A549 (cell line): ENCODE results near the gene SEMA6D.

Experiments used
- CEBPB ChIP-seq, 2 experiments: fragments of >200 bp in 1 of 2; sonication (Bioruptor Twin) in 1 of 2; formaldehyde crosslinking in 1 of 2; IDR thresholded peaks; 2 replicates each; pipeline ENCODE4 v1.6.1; 2012 to 2016
- CHD4 ChIP-seq: fragments of 200-600 bp; sonication (generic); IDR thresholded peaks from 2 replicates; pipeline ENCODE4 v1.6.1; 2016; ENCODE audit warnings: antibody characterized with exemption, mild to moderate bottlenecking, borderline replicate concordance
- EP300 ChIP-seq, 2 experiments: fragments of >200 bp; sonication (Bioruptor Twin); formaldehyde crosslinking; IDR thresholded peaks; 2 replicates in 1 of 2; 3 replicates in 1 of 2; pipeline ENCODE4 v1.6.1; 2016 to 2017
- HDAC2 ChIP-seq: fragments of 200-600 bp; sonication (generic); IDR thresholded peaks from 2 replicates; pipeline ENCODE4 v1.6.1; 2016
- JUN ChIP-seq, 2 experiments: fragments of >200 bp; sonication (Bioruptor Twin); formaldehyde crosslinking; IDR thresholded peaks; 2 replicates in 1 of 2; 3 replicates in 1 of 2; pipeline ENCODE4 v1.6.1; 2016 to 2017
- KDM5A ChIP-seq: fragments of 200-600 bp; sonication (generic); IDR thresholded peaks from 2 replicates; pipeline ENCODE4 v1.6.1; 2016; ENCODE audit warnings: antibody characterized with exemption, mild to moderate bottlenecking
- MAFK ChIP-seq: fragments of 450-650 bp; IDR thresholded peaks from 2 replicates; pipeline ENCODE4 v1.6.1; 2014; ENCODE audit not compliant: partially characterized antibody
- POLR2A ChIP-seq: IDR thresholded peaks from 2 replicates; pipeline ENCODE4 v1.6.1; 2012; ENCODE audit warnings: mild to moderate bottlenecking, low read length
- TP53 ChIP-seq: fragments of 250-450 bp; sonication (Bioruptor Pico); IDR thresholded peaks from 2 replicates; pipeline ENCODE4 v1.5.0; 2021; ENCODE audit warnings: mild to moderate bottlenecking, moderate library complexity
- ZFP36 ChIP-seq: fragments of 450-650 bp; IDR thresholded peaks from 2 replicates; pipeline ENCODE4 v1.6.1; 2014; ENCODE audit warnings: borderline replicate concordance; ENCODE audit not compliant: partially characterized antibody
- TF ChIP-seq, protein P1 (sequence below): fragments of >200 bp; sonication (Bioruptor Twin); formaldehyde crosslinking; IDR thresholded peaks from 3 replicates; pipeline ENCODE4 v1.5.1; 2016
- TF ChIP-seq, protein P2 (sequence below): IDR thresholded peaks from 2 replicates; pipeline ENCODE4 v1.6.1; 2012
- TF ChIP-seq, protein P3 (sequence below): fragments of 450-650 bp; IDR thresholded peaks from 2 replicates; pipeline ENCODE4 v1.6.1; 2014; ENCODE audit warnings: antibody characterized with exemption

DNA sequence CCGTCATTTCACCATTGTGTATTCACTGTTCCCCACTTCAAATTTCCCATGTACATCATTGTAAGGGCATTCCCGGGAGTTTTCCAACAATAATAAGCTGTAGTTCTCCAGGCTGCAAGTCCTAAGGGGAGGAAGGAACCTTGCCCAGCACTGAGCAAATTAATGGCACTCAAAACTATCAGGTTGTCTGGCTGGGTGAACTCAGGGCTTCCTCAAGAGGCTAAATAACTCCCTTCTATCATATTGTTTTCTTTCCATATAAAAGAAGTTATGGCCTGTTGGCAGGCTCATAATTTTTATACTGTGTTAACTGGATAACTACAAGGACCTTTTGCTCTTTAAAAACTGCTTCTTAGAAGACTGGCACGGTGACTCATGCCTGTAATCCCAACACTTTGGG lies 71.4 kb downstream of the SEMA6D start:
- TF ChIP-seq EP300 (IDR thresholded peaks at IDR 0.05) (no peak), POLR2A (no peak), ZFP36 (no peak), KDM5A (no peak), CEBPB (IDR thresholded peaks at IDR 0.05) (no peak), TP53 (no peak), HDAC2 (no peak), JUN (IDR thresholded peaks at IDR 0.05) (no peak), CHD4 (no peak), MAFK (no peak)
- TF ChIP-seq, protein P1, sequence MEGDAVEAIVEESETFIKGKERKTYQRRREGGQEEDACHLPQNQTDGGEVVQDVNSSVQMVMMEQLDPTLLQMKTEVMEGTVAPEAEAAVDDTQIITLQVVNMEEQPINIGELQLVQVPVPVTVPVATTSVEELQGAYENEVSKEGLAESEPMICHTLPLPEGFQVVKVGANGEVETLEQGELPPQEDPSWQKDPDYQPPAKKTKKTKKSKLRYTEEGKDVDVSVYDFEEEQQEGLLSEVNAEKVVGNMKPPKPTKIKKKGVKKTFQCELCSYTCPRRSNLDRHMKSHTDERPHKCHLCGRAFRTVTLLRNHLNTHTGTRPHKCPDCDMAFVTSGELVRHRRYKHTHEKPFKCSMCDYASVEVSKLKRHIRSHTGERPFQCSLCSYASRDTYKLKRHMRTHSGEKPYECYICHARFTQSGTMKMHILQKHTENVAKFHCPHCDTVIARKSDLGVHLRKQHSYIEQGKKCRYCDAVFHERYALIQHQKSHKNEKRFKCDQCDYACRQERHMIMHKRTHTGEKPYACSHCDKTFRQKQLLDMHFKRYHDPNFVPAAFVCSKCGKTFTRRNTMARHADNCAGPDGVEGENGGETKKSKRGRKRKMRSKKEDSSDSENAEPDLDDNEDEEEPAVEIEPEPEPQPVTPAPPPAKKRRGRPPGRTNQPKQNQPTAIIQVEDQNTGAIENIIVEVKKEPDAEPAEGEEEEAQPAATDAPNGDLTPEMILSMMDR: no peak
- TF ChIP-seq, protein P2, sequence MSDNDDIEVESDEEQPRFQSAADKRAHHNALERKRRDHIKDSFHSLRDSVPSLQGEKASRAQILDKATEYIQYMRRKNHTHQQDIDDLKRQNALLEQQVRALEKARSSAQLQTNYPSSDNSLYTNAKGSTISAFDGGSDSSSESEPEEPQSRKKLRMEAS: no peak
- TF ChIP-seq, protein P3, sequence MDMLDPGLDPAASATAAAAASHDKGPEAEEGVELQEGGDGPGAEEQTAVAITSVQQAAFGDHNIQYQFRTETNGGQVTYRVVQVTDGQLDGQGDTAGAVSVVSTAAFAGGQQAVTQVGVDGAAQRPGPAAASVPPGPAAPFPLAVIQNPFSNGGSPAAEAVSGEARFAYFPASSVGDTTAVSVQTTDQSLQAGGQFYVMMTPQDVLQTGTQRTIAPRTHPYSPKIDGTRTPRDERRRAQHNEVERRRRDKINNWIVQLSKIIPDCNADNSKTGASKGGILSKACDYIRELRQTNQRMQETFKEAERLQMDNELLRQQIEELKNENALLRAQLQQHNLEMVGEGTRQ: no peak
